Parathyroid adenoma (tissue), 2 donors: Measurements from ENCODE around the gene IQCB1.
"Not testable (repeated sequence)": the region's sequence is repeated elsewhere in the genome, so short reads cannot be mapped to it uniquely, and the experiment has no call there.

Experiments used
- H2AFZ ChIP-seq: fragments of 300-600 bp; sonication (generic); one replicate; pipeline ENCODE4 v1.7.0; 2017; ENCODE audit warnings: antibody characterized with exemption, mild to moderate bottlenecking
- H3K27ac ChIP-seq: fragments of 300-600 bp; sonication (generic); one replicate; pipeline ENCODE4 v1.7.0; 2017
- H3K27me3 ChIP-seq: fragments of 300-600 bp; sonication (generic); one replicate; pipeline ENCODE4 v1.7.0; 2017; ENCODE audit warnings: low read length; ENCODE audit not compliant: control insufficient read depth, insufficient read depth
- H3K36me3 ChIP-seq: fragments of 300-600 bp; sonication (generic); one replicate; pipeline ENCODE4 v1.7.0; 2017; ENCODE audit warnings: low read length; ENCODE audit not compliant: control insufficient read depth, insufficient read depth
- H3K4me1 ChIP-seq: fragments of 300-600 bp; sonication (generic); one replicate; pipeline ENCODE4 v1.7.0; 2017; ENCODE audit warnings: control low read depth
- H3K4me2 ChIP-seq: fragments of 300-600 bp; sonication (generic); one replicate; pipeline ENCODE4 v1.7.0; 2017; ENCODE audit warnings: low read length
- H3K4me3 ChIP-seq: fragments of 300-600 bp; sonication (generic); one replicate; pipeline ENCODE4 v1.7.0; 2017; ENCODE audit warnings: low read depth, low read length
- H3K79me2 ChIP-seq: fragments of 300-600 bp; sonication (generic); one replicate; pipeline ENCODE4 v1.7.0; 2017; ENCODE audit warnings: control low read depth
- H3K9ac ChIP-seq: fragments of 300-600 bp; sonication (generic); one replicate; pipeline ENCODE4 v1.7.0; 2017; ENCODE audit warnings: mild to moderate bottlenecking
- H3K9me3 ChIP-seq: fragments of 300-600 bp; sonication (generic); one replicate; pipeline ENCODE4 v1.7.0; 2017; ENCODE audit warnings: low read length; ENCODE audit not compliant: control insufficient read depth
- CTCF ChIP-seq: fragments of 300-600 bp; sonication (generic); IDR thresholded peaks from one replicate; pipeline ENCODE4 v1.7.0; 2017; ENCODE audit warnings: antibody characterized with exemption, mild to moderate bottlenecking
- donor health status: primary hyperparathyroidism.

IQCB1 gene

GRCh38 chr3:121796970-121797369 is 37.9 kb downstream of the IQCB1 start:
- Histone ChIP-seq H2AFZ (no peak overlapping the region), H3K36me3 (no peaks in the 10 kb centered on the region), H3K4me2 (no peak overlapping the region), H3K79me2 (no peaks in the 10 kb centered on the region), H3K9me3 (no peaks in the 10 kb centered on the region), H3K4me1 (no peaks in the 10 kb centered on the region), H3K27ac (no peak overlapping the region), H3K9ac (no peak overlapping the region), H3K27me3 (no peaks in the 10 kb centered on the region), H3K4me3 (no peak overlapping the region)
- no peak for TF ChIP-seq CTCF

- H3K9ac ChIP-seq: no peak overlapping the region
- H3K4me3 ChIP-seq: no peak overlapping the region
- TF ChIP-seq CTCF: no peak
- no peaks in the 10 kb centered on the region for H3K4me1 ChIP-seq
- no peaks in the 10 kb centered on the region for H3K36me3 ChIP-seq
- no peak overlapping the region for H2AFZ ChIP-seq
- H3K9me3 ChIP-seq: no peaks in the 10 kb centered on the region
- H3K79me2 ChIP-seq: no peaks in the 10 kb centered on the region
- no peaks in the 10 kb centered on the region for H3K27me3 ChIP-seq
- H3K27ac ChIP-seq: no peak overlapping the region
- H3K4me2 ChIP-seq: no peak overlapping the region
Measured at GRCh38 chr3:121794264-121794983, 40.4 kb downstream of the IQCB1 start.

GRCh38 chr3:121793078-121793477 is 41.8 kb downstream of the IQCB1 start:
- Histone ChIP-seq H3K9ac (no peak overlapping the region), H2AFZ (no peak overlapping the region), H3K27me3 (no peaks in the 10 kb centered on the region), H3K4me1 (no peaks in the 10 kb centered on the region), H3K79me2 (no peaks in the 10 kb centered on the region), H3K4me2 (no peak overlapping the region), H3K36me3 (no peaks in the 10 kb centered on the region), H3K9me3 (no peaks in the 10 kb centered on the region), H3K4me3 (no peak overlapping the region), H3K27ac (no peak overlapping the region)
- no peak for TF ChIP-seq CTCF

- no peak overlapping the region for H3K4me2 ChIP-seq
- no peak overlapping the region for H3K4me3 ChIP-seq
- H2AFZ ChIP-seq: no peak overlapping the region
- H3K27ac ChIP-seq: no peak overlapping the region
- no peak for TF ChIP-seq CTCF
- H3K9me3 ChIP-seq: no peaks in the 10 kb centered on the region
- no peaks in the 10 kb centered on the region for H3K36me3 ChIP-seq
- H3K4me1 ChIP-seq: no peaks in the 10 kb centered on the region
- H3K9ac ChIP-seq: no peak overlapping the region
- H3K79me2 ChIP-seq: no peaks in the 10 kb centered on the region
- no peaks in the 10 kb centered on the region for H3K27me3 ChIP-seq
Measured at GRCh38 chr3:121786485-121786884, 48.4 kb downstream of the IQCB1 start.

GRCh38 chr3:121782784-121783183 is 52.1 kb downstream of the IQCB1 start:
- not testable (repeated sequence) for H3K27ac ChIP-seq, H3K9ac ChIP-seq, H3K4me1 ChIP-seq, H2AFZ ChIP-seq, H3K9me3 ChIP-seq, H3K79me2 ChIP-seq, H3K36me3 ChIP-seq, H3K4me2 ChIP-seq, H3K27me3 ChIP-seq, H3K4me3 ChIP-seq
